GM18873 (cell line): ENCODE results near the gene CHSY1.
"Not testable (repeated sequence)": the region's sequence is repeated elsewhere in the genome, so short reads cannot be mapped to it uniquely, and the experiment has no call there.

Experiments used
- ATAC-seq: cut with Tn5 transposase; IDR thresholded peaks from one replicate; pipeline ENCODE4 v1.9.1; 2021; ENCODE audit warnings: mild to moderate bottlenecking, moderate library complexity, moderate number of reproducible peaks; ENCODE audit not compliant: unreplicated experiment, low FRiP score

Gene CHSY1

GRCh38 chr15:101125881-101126428, 125.9 kb downstream of the CHSY1 start:
- ATAC-seq = not testable (repeated sequence)
